AG08395 (cell line): ENCODE data around the gene TBC1D1.

Experiments
- DNase-seq: peaks from one replicate; pipeline ENCODE4 v3.0.0; 2012; ENCODE audit warnings: mixed read lengths, low spot score

TBC1D1 gene

DNA sequence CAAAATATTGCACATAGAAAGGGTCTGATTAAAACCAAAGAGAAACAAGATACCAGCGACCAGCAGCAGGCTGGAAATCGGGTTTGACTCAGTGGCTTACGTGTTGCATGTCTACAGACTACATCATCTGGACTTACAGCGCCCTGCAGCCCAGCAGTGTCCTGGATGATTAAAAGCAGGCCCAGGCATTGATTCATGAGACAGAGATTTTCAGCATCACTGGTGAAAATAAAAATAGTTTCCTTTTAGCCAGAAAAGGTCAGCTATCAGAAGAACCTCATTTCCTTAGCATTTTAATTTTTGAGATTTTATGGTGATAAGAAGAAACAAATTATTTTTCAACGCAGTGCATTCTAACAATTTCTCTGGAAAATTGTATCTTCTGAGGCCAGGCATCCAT, 259.9 kb downstream of the TBC1D1 start:
- DNase-seq: peak; percentile 73

- DNase-seq: peak; percentile 25
Measured at GRCh38 chr4:38151873-38152272, 261.0 kb downstream of the TBC1D1 start.

- DNase-seq: no peak
Measured at GRCh38 chr4:38152305-38152704, 261.4 kb downstream of the TBC1D1 start.

GRCh38 chr4:38152721-38153386, 262.0 kb downstream of the TBC1D1 start:
- DNase-seq: no peak

- no peak for DNase-seq
Measured at GRCh38 chr4:38153387-38153760, 262.5 kb downstream of the TBC1D1 start.

GRCh38 chr4:38154252-38154651, 263.4 kb downstream of the TBC1D1 start:
- DNase-seq: no peak

DNA sequence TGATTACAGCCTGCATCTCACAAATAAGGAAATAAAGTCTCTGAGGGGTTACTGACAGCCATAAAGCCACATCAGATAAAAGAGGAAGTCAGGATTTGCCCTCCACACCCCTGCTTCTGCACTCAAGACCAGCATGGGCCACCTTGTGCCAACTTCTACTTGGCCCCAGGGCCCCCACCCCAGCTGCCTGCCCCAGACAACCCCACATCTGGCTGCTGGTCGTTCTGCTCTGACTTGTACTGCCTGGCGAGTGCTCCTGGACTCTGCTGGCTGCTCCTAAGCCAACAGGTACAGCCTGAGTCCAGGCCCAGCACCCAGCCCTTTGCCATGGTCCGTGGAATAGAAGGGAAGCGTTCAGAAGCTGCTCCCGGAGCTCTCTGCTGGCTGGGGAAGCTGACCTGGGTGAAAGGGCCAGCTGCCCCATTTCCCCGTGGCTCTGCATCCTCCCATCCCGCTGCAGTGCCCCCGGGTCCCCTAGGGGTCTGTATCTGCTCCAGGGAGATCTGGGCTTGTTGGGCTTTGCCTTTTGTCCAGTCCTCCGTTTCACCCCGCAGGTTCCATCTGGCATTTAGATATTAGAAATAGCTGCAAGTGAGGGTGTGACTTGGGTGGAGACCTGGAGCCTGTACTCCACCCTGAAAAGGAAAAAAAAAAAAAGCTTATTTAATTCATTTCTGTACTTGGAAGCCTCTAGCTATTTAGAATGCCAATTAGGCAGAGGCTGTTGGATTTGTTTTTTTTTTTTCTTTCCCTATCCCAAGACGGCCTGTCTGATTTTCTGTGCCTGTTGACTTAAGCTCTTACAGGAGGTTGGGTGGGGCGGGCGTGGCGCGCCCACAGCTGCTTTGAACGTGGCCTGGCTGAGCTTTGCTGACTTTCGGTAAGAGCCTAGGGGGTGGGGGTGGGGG, 264.1 kb downstream of the TBC1D1 start:
- no peak for DNase-seq

DNA sequence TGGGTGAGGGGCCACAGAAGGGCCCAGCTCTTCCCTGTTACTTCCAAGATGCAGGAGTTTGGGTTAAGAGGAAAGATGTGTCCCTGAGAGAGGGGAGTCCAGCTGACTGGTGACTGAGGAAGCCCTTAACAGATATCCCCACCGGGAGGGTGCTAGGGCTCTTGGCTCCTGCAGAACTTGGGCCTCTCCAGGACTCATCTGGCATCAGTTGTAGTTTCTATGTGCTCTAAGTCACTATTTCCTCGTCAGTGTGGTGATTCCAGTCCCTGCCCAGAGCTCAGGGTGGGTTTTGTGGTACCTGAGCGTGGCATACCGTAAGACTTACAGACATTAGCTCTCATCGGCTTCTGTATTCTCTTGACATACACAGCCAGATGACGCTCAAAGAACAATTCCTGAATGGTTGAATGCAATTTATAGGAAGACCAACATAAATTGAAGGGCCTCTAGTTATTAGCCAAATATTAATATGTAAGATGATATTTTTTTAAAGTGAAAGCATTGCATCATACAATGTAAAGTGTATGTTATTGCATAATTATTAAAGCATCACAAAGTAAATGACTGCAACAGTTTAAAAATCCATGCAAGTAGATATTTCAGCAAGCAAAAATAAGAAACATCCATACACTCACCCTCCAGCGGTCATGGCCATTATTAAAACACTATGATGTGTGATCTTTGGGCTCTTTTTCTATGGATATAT, 264.9 kb downstream of the TBC1D1 start:
- no peak for DNase-seq

- no peak for DNase-seq
Measured at GRCh38 chr4:38157592-38157991, 266.7 kb downstream of the TBC1D1 start.

- peak; percentile 90 for DNase-seq
Measured at GRCh38 chr4:38160487-38161207, 269.8 kb downstream of the TBC1D1 start.

DNA sequence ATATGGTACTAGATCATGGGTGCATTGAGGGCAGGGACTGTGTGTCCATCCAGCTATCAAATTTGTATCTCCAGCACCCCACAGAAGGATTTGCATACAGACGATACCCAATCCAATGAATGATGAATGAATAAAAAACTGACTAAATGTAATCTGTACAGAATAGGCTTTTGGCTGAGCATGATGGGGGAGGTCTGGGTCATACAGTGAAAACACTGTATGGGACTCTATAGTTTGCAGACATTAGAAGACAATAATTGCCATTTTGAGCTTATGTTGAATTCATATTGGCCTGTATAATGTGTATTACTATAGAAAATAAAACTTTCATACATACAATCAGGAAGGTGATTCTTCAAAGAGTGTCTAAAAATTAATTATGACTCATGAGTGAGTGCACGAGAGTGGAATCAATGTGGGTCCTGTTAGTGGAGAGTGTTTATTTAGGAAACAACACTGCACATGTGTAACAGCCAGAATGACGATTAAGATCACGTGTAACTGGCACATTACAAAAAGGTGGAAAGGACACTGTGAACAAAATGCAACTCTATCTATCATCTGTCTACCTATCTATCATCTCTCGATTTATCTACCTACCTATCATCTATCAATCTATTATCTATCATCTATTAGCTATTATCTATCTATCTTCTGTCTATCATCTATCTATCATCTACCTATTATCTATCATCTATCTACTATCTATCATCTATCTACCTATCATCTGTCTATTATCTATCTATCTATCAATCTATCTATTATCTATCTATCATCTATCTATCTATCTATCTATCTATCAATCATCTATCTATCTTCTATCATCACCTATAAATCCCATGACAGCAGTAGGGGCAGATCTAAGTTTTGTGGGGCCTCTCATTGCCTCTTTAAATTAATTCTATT, 270.6 kb downstream of the TBC1D1 start:
- DNase-seq: no peak

- peak; percentile 60 for DNase-seq
Measured at GRCh38 chr4:38162240-38162784, 271.4 kb downstream of the TBC1D1 start.

- DNase-seq: peak; percentile 48
Measured at GRCh38 chr4:38163216-38164006, 272.5 kb downstream of the TBC1D1 start.

GRCh38 chr4:38164346-38164745, 273.5 kb downstream of the TBC1D1 start:
- no peak for DNase-seq

GRCh38 chr4:38166082-38166481, 275.2 kb downstream of the TBC1D1 start:
- DNase-seq: no peak

GRCh38 chr4:38166768-38167167, 275.9 kb downstream of the TBC1D1 start:
- DNase-seq: no peak

GRCh38 chr4:38167973-38168372, 277.1 kb downstream of the TBC1D1 start:
- no peak for DNase-seq

GRCh38 chr4:38169524-38169923, 278.6 kb downstream of the TBC1D1 start:
- DNase-seq: no peak

GRCh38 chr4:38170338-38171169, 279.7 kb downstream of the TBC1D1 start:
- no peak for DNase-seq
